HG03045 (cell line): Measurements from ENCODE around the gene CLIP2.
"Not testable (repeated sequence)": the region's sequence is repeated elsewhere in the genome, so short reads cannot be mapped to it uniquely, and the experiment has no call there.

Source experiments
- ATAC-seq: cut with Tn5 transposase; IDR thresholded peaks from one replicate; pipeline ENCODE4 v1.9.1; 2021; ENCODE audit warnings: mild to moderate bottlenecking, moderate library complexity; ENCODE audit not compliant: unreplicated experiment

The CLIP2 gene

DNA sequence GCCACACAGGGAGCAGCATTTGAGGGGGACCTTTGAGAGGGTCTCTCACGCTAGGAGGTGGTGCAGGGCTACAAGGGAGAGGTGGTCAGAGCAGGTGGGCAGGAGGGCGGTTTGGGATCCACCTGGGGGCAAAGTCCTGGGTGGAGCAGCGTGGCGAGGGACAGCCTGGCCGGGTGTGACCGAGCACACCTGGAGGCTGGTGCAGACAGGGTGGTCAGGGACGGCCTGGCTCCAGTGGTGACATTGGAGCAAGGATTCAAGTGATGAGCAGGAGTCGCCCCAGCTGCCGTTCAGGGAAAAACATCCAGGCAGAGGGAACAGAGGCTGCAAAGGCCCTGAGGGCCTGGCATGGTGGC lies 36.0 kb downstream of the CLIP2 start:
- no peak for ATAC-seq

DNA sequence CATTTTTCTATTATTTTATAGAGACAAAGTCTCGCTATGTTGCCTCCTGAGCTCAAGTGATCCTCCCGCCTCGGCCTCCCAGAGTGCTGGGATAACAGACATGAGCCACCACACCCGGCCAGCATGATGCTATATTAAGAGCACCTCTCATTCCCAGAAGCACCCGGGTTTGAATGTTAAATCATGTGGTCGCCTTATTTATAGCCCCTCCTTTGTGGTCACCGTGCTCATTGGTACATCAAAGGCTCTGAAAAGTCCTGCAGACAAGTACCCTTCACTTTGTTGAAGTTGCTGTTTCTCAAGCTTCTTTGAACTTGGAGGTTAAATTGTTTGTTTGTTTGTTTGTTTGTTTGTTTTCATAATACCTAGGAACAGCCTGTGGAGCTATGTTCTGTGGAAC lies 40.0 kb downstream of the CLIP2 start:
- ATAC-seq: no peak

DNA sequence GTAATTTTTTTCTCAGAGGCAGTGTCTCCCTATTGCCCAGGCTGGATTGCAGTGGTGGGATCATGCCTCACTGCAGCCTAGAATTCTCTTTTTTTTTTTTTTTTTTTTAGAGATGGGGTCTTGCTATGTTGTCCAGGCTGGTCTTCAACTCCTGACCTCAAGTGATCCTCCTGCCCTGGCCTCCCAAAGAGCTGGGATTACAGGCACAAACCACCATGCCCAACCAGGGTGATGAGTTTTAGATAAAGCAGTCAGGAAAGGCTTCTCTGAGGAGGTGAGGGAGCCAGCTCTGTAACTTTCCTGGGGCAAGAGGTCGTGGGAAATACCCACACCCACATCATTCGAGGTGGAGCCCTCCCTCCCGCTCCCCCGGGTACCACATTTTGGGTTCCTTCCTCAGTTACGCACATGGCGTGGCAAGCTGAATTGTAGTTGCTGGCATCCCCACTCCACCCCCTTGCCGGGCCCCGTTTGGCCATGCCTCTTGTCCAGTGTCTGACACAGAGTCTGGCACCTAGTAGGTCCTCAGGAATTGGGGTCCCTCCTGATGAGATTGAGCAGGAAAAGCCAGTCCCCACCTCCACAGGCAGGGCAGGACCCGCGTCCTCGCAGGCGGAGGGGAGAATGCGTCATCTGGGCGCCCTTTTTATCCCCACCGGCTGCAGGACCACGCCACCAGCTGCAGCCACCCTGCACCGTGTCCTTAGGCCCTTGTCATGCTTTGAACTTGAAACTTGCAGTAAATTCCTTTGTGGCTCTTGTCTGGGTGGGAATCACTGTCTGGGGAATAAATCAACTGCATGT lies 43.4 kb downstream of the CLIP2 start:
- no peak for ATAC-seq

DNA sequence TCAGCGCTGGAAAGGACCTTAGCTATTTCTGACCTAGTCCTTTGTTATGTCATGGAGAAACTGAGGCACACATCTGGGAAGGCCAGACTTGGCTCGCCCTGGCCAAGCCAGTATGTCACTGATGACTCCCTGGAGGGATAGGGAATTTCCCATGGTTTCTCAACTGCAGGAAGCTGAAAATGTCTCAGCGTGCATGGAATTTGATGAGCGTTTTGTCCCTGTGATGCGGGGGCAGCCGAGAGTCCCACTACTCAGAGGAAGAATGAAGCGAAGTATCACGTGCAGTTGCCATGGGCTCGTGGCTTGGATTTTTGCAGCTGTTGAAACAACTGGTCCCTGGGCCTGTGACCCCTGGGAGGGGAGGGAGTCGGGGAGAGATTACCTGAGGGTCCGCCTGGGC lies 44.8 kb downstream of the CLIP2 start:
- no peak for ATAC-seq

DNA sequence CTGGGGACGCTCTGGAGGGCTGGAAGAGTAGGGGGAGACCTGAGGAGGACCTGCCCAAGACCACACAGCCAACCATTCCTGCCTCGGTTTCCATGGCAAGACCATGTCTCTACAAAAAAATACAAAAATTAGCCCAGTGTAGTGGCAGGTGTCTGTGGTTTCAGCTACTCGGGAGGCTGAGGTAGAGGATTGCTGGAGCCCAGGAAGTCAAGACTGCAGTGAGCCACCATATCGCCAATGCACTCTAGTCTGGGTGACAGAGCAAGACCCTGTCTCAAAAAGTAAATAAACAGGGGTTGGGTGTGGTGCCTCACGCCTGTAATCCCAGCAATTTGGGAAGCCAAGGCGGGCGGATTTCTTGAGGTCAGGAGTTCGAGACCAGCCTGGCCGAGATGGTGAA lies 48.7 kb downstream of the CLIP2 start:
- no peak for ATAC-seq

DNA sequence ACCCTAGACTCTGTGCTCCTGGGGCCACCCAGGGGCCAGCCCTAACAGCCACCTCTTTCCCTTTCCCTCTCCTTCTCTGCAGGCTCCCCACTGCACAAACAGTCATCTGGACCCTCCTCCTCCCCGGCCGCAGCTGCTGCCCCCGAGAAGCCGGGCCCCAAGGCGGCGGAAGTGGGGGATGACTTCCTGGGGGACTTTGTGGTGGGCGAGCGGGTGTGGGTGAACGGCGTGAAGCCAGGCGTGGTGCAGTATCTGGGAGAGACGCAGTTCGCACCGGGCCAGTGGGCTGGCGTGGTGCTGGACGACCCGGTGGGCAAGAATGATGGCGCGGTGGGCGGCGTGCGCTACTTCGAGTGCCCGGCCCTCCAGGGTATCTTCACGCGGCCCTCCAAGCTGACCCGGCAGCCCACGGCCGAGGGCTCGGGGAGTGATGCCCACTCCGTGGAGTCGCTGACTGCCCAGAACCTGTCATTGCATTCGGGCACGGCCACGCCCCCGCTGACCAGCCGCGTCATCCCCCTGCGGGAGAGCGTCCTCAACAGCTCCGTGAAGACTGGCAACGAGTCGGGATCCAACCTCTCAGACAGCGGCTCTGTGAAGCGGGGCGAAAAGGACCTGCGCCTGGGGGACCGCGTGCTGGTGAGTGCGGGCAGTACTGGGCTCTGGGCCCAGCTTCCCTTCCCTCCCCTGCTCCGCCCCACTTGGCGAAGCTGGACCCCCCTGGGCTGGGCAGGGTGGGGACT lies 49.3 kb downstream of the CLIP2 start:
- ATAC-seq: no peak

DNA sequence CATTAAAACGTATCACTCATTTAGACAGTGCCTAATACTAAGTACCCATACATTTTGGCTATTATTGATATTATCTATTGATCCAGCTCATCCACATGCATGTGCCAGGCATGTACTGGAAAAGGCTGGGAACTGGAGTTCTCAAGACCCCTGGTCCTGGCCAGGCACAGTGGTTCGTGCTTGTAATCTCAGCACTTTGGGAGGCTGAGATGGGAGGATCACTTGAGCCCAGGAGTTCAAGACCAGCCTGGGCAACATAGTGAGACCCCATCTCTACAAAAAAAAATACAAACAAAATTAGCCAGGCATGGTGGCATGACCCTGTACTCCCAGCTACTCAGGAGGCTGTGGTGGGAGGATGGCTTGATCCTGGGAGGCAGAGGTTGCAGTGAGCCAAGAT lies 50.4 kb downstream of the CLIP2 start:
- not testable (repeated sequence) for ATAC-seq

DNA sequence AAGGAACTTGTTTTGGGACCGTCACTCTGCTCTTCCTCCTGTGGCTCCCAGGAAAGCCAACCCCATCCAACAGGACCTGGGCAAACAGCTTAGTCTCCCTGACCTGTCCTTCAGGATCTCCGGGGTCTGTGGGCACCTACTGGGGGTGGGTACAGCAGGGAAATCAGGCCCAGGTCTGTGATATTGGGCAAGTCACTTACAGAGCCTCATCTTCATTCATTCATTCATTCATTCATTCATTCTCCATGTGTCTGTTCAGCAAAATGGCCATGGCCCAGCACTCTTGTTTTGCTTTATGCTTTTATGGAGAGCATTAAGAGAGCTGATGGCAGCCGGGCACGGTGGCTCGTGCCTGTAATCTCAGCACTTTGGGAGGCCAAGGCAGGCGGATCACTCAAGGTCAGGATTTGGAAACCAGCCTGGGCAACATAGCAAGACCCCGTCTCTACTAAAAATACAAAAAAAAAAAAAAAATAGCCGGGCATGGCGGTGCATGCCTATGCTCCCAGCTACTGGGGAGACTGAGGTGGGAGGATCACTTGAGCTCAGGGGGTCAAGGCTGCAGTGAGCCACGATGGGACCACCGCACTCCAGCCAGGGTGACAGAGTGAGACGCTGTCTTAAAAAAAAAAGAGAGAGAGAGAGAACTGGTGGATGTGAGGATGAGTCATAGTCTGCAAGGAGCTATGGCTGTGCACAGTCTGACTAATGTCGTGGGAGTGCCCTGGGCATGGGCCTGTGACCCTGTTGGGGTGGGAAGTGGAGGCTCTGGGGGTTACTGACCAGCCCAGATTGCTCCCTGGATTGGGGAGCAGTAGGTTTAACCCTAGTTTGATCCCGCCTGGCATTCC lies 54.3 kb downstream of the CLIP2 start:
- no peak for ATAC-seq

DNA sequence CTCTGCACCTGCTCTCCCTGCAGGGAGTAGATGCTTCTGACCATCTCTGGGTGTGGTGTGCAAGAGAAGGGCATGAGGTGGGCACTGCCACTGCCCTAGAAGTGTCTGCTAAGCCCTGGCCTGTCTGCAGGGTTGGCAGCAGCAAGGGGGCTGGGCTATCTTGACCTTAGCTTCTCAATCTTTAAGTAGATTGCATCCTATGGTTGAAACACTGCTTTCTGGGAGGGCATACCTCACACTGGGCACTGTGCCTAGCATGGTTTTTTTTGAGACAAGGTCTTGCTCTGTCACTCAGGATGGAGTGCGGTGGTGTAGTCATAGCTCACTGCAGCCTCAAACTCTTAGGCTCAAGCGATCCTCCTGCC lies 54.9 kb downstream of the CLIP2 start:
- no peak for ATAC-seq

DNA sequence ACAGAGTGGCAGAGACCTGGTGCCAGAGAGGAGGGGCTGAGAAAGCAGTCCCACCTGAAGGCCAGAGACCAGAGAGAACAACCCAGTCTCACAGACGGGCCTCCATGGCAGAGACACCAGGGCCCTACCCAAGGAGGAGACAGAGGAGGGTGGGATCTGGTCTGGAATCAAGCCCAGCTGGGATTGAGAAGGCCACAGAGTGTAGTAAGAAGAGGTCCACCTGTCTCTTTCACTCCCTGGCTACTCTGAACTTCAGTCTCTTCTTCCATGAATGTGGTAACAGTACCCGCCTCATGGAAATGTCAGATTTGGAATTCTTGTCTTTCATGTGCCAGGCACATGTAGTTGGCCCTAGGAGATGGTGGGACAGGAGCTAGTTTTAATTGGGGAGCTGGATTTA lies 55.6 kb downstream of the CLIP2 start:
- no peak for ATAC-seq

DNA sequence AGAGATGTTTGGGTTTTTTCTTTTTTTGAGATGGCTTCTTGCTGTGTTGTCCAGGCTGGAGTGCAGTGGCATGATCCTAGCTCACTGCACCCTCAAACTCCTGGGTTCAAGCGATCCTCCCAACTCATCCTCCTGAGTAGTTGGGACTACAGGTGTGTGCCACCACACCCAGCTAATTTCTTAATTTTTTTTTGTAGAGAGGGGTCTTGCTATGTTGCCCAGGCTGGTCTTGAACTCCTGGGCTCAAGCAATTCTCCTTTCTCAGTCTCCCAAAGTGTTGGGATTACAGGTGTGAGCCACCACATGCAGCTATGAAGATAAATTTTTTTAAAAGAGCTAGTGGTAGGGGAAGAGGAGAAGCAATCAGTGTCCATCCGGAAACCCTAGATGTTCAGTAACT lies 56.8 kb downstream of the CLIP2 start:
- no peak for ATAC-seq

DNA sequence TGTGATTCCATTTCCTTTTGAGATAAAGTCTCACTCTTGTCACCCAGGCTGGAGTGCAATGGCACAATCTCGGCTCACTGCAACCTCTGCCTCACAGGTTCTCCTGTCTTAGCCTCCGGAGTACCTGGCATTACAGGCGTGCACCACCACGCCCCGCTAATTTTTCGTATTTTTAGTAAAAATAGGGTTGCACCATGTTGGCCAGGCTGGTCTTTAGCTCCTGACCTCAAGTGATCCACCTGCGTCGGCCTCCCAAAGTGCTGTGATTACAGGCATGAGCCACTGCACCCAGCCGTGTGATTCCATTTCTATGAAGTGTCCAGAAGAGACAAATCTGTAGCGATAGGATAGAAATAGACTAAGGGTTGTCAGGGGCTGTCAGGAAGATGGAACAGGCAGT lies 60.4 kb downstream of the CLIP2 start:
- no peak for ATAC-seq

DNA sequence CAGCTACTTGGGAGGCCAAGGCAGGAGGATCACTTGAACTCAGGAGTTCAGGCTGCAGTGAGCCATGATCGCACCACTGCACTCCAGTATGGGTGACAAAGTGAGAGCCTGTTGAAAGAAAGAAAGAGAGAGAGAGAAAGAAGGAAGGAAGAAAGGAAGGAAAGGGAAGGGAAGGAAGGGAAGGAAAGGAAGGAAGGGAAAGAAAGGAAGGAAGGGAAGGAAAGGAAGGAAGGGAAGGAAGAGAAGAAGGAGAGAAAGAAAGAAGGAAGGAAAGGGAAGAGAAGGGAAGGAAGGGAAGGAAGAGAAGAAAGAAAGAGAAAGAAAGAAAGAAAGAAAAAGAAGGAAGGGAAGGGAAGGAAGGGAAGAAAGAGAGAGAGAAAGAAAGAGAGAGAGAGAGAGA lies 61.5 kb downstream of the CLIP2 start:
- no peak for ATAC-seq

DNA sequence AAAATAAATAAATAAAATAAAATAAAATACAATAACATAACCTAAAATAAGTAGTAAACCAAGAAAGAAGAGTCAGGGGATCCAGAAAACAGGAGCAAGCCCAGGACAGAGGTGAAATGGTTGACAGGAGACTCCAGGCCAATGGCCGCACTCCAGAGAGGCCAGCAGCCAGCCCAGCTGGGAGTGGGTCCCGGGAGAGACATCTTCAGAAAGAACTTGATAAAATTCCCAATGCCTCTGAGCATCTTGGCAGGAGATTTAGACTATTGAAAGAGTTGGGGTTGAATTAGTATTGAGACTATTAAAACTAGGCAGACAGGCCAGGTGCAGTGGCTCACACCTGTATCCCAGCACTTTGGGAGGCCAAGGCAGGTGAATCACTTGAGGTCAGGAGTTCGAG lies 62.6 kb downstream of the CLIP2 start:
- ATAC-seq: no peak

DNA sequence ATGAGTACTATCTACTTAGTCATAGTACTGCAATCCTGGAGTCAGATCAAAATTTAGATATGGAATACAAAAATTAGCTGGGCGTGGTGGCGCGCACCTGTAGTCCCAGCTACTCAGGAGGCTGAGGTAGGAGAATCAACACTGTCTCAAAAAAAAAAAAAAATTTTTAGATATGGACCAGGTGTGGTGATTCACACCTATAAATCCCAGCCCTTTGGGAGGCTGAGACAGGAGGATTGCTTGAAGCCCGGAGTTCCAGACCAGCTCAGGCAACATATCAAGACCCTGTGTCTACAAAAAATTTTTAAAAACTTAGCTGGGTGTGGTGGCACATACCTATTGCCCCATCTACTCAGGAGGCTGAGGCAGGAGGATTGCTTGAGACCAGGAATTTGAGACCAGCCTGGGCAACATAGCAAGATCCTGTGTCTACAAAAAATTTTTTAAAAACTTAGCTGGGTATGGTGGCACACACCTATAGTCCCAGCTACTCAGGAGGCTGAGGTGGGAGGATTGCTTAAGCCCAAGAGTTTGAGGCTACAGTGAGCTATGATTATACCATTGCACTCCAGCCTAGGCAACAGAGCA lies 63.4 kb downstream of the CLIP2 start:
- ATAC-seq: not testable (repeated sequence)

DNA sequence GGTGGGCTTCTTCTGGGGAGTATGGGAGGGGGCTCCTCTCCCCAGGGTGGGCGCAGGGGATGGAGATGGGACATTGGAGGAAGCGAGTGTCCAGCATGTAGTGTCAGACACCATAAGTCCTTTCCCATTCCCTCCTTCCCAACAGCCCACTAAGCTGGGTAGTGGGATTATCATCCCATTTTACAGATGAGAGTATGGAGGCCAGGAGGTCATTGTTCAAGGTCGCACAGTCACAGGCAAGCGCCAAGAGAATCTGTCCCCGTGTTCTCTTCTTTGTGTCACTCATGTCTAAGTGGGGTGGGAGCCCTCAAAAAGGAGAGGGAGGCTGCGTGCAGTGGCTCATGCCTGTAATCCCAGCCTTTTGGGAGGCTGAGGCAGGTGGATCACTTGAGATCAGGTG lies 64.8 kb downstream of the CLIP2 start:
- ATAC-seq: no peak

DNA sequence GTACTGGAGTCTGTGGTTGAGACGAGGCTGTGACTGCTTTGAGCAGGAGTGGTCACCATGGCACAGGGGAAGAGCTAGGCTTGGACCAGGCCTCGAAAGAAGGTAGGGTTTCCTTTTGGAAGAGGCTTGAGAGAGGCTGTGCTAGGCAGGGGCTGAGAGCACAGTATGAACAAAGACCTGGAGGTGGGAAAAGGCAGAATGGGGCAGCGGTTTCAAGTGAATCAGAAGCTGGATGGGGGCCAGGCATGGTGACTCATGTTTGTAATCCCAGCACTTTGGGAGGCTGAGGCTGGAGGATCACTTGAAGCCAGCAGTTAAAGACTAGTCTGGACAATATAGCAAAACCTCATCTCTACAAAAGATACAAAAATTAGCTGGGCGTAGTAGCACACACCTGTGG lies 65.9 kb downstream of the CLIP2 start:
- ATAC-seq: no peak

DNA sequence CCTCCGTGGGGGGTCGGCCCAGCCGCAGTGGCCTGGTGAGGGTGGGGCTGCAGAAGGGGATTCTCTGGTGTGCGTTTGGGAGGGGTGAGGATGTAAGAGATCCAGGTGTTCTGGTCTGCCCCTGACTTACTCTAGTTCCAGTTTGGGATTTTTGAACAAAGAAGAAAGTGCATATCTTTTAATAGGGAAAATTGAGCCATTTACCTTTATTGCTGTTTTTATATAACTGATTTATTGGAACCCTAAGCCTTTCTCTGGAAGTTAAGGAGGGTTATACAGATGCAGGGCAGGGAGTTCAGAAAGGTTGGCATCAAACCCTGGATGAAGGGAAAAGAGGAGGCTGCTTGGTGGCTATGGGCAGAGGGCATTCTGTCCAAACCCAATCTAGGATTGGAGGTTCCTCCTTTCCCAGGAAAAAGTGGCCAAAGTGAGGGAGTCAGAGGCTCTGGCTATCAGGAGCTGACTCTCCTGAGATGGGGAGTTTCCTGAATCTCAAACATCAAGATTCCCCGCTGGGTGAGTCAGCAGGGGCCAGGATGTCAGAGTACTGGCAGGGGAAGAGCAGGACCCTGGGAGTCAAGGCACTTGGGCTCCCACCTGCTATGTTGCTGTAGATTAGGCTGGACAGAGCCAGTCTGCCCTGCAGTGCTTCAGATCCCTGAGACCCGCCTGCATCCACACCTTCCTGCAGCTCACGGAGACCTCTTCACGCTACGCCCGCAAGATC lies 67.5 kb downstream of the CLIP2 start:
- ATAC-seq: no peak

DNA sequence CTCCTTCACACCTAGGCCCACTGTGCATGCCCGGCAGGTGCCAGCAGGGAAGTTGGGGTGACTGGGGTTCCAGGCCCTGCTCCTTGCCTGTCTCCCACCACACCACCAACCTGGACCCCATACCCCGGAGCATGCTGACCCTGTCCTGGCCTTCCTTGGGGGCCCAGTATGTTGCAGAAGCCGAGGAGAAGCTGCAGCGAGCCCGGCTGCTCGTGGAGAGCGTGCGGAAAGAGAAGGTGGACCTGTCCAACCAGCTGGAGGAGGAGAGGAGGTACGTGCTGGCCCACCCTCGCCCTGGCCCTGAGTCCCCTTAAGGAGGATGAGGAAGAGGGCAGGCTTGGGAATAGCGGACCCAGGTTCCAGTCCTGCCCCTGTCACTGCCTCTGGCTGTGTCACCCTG lies 70.8 kb downstream of the CLIP2 start:
- no peak for ATAC-seq

DNA sequence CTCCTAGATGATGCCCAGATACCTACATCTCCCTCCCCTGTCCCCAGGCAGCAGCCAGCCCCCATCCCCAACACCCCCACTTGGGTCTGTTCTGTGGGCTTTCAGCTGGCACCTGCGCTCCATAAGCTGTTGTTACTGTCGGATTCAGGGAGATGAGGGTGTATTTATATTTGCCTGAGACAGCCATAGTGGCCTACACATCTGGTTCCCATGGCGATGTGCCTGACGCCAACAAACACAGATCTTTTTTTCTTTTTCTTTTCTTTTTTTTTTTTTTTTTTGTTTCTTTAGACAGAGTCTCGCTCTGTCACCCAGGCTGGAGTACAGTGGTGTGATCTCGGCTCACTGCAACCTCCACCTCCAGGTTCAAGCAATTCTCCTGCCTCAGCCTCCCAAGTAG lies 73.1 kb downstream of the CLIP2 start:
- ATAC-seq: no peak

DNA sequence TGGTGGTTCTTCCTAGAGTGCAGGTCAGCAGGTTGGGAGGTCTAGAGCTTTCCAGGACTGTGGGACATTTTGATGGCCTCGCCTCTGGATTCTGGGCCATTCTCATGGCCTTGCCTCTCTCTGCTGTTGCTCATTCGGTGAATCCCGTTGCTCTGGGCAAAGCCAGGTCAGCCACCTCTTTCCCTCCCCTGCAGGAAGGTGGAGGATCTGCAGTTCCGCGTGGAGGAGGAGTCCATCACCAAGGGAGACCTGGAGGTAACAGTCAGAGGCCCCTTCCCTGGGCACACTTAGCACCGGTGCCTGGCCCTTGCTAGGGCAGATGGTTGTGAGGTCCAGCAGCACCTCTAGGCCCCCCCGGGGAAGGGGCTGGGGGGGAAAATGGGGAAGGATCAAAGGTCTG lies 74.9 kb downstream of the CLIP2 start:
- no peak for ATAC-seq
